Suprapubic skin (tissue), 4 donors: ENCODE results near the gene TMPRSS4. TPM values are rescaled to one million over a fixed set of nuclear protein-coding genes. Genes with fewer than 3 reads are reported as not detected.

ENCODE experiments used
- DNase-seq, 2 donors: peaks; one replicate each; pipeline ENCODE4 v3.0.0-alpha.2; 2019; ENCODE audit warnings: low spot score in 2 of 2
- H3K27ac ChIP-seq: fragments of 200-600 bp; sonication (generic); one replicate; pipeline ENCODE4 v1.5.1; 2019
- H3K27me3 ChIP-seq: fragments of 200-600 bp; sonication (generic); one replicate; pipeline ENCODE4 v1.5.1; 2019
- H3K36me3 ChIP-seq: fragments of 200-600 bp; sonication (generic); one replicate; pipeline ENCODE4 v1.5.1; 2019
- H3K4me1 ChIP-seq: fragments of 200-600 bp; sonication (generic); one replicate; pipeline ENCODE4 v1.5.1; 2019
- H3K4me3 ChIP-seq: fragments of 200-600 bp; sonication (generic); one replicate; pipeline ENCODE4 v1.5.1; 2019; ENCODE audit warnings: mild to moderate bottlenecking
- H3K9me3 ChIP-seq: fragments of 200-600 bp; sonication (generic); one replicate; pipeline ENCODE4 v1.5.1; 2019
- EP300 ChIP-seq: sonication (generic); formaldehyde crosslinking; IDR thresholded peaks from one replicate; pipeline ENCODE4 v1.6.1; 2017; ENCODE audit warnings: antibody characterized with exemption
- POLR2A ChIP-seq, 2 donors: fragments of 450-650 bp; IDR thresholded peaks; one replicate each; pipeline ENCODE4 v1.6.1; 2017; ENCODE audit warnings: antibody characterized with exemption in 2 of 2, mild to moderate bottlenecking in 2 of 2, moderate library complexity in 2 of 2
- POLR2AphosphoS5 ChIP-seq, 3 donors: sonication (generic); formaldehyde crosslinking; IDR thresholded peaks; one replicate each; pipeline ENCODE4 v1.6.1; 2017; ENCODE audit warnings: antibody characterized with exemption in 3 of 3
- WGBS: methylation state at CpG from one replicate; pipeline ENCODE4 v1.1.5; 2018; 5-methylcytosine and 5-hydroxymethylcytosine counted together
- total RNA-seq, 4 donors: library from RNA; depleted of rRNA; stranded (reverse); fragments of >200 nt; gene quantifications; one replicate each; pipeline ENCODE4 v1.1.0, GENCODE V29; 2016
- TF ChIP-seq, protein P1 (sequence below), 2 donors: fragments of 200-600 bp in 1 of 2; fragments of 450-650 bp in 1 of 2; sonication (generic) in 1 of 2; IDR thresholded peaks; one replicate each; pipeline ENCODE4 v1.5.1; 2016 to 2019; ENCODE audit warnings: antibody characterized with exemption in 2 of 2, mild to moderate bottlenecking in 1 of 2, moderate library complexity in 1 of 2

Gene TMPRSS4
- total RNA-seq, 4 donors from 2014 or later, result 1.6 to 17.0 (median 2.4) TPM

GRCh38 chr11:118143661-118144185, 66.8 kb downstream of the TMPRSS4 start:
- DNase-seq, result peak; percentile 32 to 50
- Histone ChIP-seq H3K36me3 (no peaks in the 10 kb centered on the region), H3K27ac (no peak overlapping the region), H3K27me3 (peaks cover 17% of the 10 kb centered on the region), H3K4me1 (peaks cover 24% of the 10 kb centered on the region), H3K9me3 (no peaks in the 10 kb centered on the region), H3K4me3 (no peak overlapping the region)
- WGBS, result 89% methylated on average over 12 of the region's 12 CpGs
- TF ChIP-seq, protein P1, sequence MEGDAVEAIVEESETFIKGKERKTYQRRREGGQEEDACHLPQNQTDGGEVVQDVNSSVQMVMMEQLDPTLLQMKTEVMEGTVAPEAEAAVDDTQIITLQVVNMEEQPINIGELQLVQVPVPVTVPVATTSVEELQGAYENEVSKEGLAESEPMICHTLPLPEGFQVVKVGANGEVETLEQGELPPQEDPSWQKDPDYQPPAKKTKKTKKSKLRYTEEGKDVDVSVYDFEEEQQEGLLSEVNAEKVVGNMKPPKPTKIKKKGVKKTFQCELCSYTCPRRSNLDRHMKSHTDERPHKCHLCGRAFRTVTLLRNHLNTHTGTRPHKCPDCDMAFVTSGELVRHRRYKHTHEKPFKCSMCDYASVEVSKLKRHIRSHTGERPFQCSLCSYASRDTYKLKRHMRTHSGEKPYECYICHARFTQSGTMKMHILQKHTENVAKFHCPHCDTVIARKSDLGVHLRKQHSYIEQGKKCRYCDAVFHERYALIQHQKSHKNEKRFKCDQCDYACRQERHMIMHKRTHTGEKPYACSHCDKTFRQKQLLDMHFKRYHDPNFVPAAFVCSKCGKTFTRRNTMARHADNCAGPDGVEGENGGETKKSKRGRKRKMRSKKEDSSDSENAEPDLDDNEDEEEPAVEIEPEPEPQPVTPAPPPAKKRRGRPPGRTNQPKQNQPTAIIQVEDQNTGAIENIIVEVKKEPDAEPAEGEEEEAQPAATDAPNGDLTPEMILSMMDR (IDR thresholded peaks at IDR 0.05), result no peak
- TF ChIP-seq POLR2A (IDR thresholded peaks at IDR 0.05) (no peak), EP300 (no peak), POLR2AphosphoS5 (IDR thresholded peaks at IDR 0.05) (no peak)

GRCh38 chr11:118144301-118145268, 67.7 kb downstream of the TMPRSS4 start:
- peaks cover 14% of the 10 kb centered on the region for H3K27me3 ChIP-seq
- no peak overlapping the region for H3K27ac ChIP-seq
- no peaks in the 10 kb centered on the region for H3K9me3 ChIP-seq
- peaks cover 29% of the 10 kb centered on the region for H3K4me1 ChIP-seq
- H3K4me3 ChIP-seq, result no peak overlapping the region
- no peaks in the 10 kb centered on the region for H3K36me3 ChIP-seq
- WGBS, result 53% methylated on average over 20 of the region's 20 CpGs
- TF ChIP-seq POLR2A (IDR thresholded peaks at IDR 0.05) (no peak), EP300 (no peak), POLR2AphosphoS5 (IDR thresholded peaks at IDR 0.05) (no peak)
- TF ChIP-seq, protein P1 (IDR thresholded peaks at IDR 0.05), result no peak
- DNase-seq, result peak in 1 of 2 donors; percentile 54

GRCh38 chr11:118145285-118146227, 68.7 kb downstream of the TMPRSS4 start:
- TF ChIP-seq, protein P1 (IDR thresholded peaks at IDR 0.05), result peak; percentile 85 to 90
- TF ChIP-seq POLR2AphosphoS5 (IDR thresholded peaks at IDR 0.05) (peak in 2 of 3 donors; percentile 31 to 48), POLR2A (IDR thresholded peaks at IDR 0.05) (no peak), EP300 (no peak)
- peak overlapping the region; percentile 57 for H3K4me3 ChIP-seq
- DNase-seq, result peak; percentile 92 to 93
- H3K36me3 ChIP-seq, result no peaks in the 10 kb centered on the region
- H3K27me3 ChIP-seq, result peaks cover 10% of the 10 kb centered on the region
- 2% methylated on average over 60 of the region's 78 CpGs for WGBS
- H3K4me1 ChIP-seq, result peaks cover 29% of the 10 kb centered on the region
- no peak overlapping the region for H3K27ac ChIP-seq
- H3K9me3 ChIP-seq, result no peaks in the 10 kb centered on the region

DNA sequence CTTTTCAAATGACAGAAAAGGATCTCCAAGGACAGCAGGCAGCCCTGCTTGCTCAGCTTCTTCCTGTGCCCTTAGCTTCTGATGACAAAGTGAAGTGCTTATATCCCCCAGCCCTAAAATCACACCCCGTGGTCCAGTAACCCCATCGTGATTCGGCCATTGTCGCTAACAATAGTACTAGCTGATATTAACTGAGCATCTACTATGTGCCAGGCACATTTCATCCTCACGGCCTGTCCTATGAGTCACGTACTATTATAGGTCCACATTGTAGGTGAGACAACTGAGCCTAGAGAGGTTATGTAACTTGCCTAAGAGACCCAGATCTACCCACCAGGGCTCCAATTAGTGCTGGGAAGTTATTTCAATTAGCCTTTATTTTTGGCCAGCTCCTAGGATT, 69.7 kb downstream of the TMPRSS4 start:
- Histone ChIP-seq H3K27ac (no peak overlapping the region), H3K4me1 (peaks cover 29% of the 10 kb centered on the region), H3K27me3 (peaks cover 3% of the 10 kb centered on the region), H3K36me3 (no peaks in the 10 kb centered on the region), H3K4me3 (no peak overlapping the region), H3K9me3 (no peaks in the 10 kb centered on the region)
- DNase-seq, result no peak
- TF ChIP-seq EP300 (no peak), POLR2AphosphoS5 (IDR thresholded peaks at IDR 0.05) (no peak), POLR2A (IDR thresholded peaks at IDR 0.05) (no peak)
- TF ChIP-seq, protein P1 (IDR thresholded peaks at IDR 0.05), result no peak
- WGBS, result 83% methylated on average over 6 of the region's 6 CpGs
